ENCODE results near the gene LRRC27. TPM values are rescaled to one million over a fixed set of nuclear protein-coding genes. Genes with fewer than 3 reads are reported as not detected.

The LRRC27 gene
- total RNA-seq, 4 donors from 2014 or later: 0.59 to 32.6 (median 15.3) TPM

- no peaks in the 10 kb centered on the region for H3K36me3 ChIP-seq
- no peaks in the 10 kb centered on the region for H3K9me3 ChIP-seq
- no peak for TF ChIP-seq POLR2A (IDR thresholded peaks at IDR 0.05)
- TF ChIP-seq CTCF (IDR thresholded peaks at IDR 0.05): no peak
- intact Hi-C loops (cut with DNase I; ENCODE audit: low total_unique reads): loop anchor here (2.0 to 10.0 kb wide), 2 partner anchors 64 to 256 kb away; no protein-coding TSS in a partner anchor
- no peaks in the 10 kb centered on the region for H3K4me1 ChIP-seq
- DNase-seq: peak; percentile 56 to 62
- H3K27me3 ChIP-seq: no peaks in the 10 kb centered on the region
- peak overlapping the region; percentile 2 to 61 for H3K27ac ChIP-seq
- no peak overlapping the region for H3K4me3 ChIP-seq
Observed at GRCh38 chr10:132388891-132389432, 57.0 kb downstream of the LRRC27 start.

GRCh38 chr10:132389433-132390169 lies 57.6 kb downstream of the LRRC27 start:
- Histone ChIP-seq H3K9me3 (no peaks in the 10 kb centered on the region), H3K36me3 (no peaks in the 10 kb centered on the region), H3K27ac (peak overlapping the region; percentile 2 to 61), H3K27me3 (no peaks in the 10 kb centered on the region), H3K4me3 (no peak overlapping the region), H3K4me1 (no peaks in the 10 kb centered on the region)
- TF ChIP-seq CTCF (IDR thresholded peaks at IDR 0.05) (no peak), POLR2A (IDR thresholded peaks at IDR 0.05) (no peak)
- peak; percentile 27 to 28 for DNase-seq
- intact Hi-C loops (cut with DNase I; ENCODE audit: low total_unique reads): loop anchor here (2.0 to 10.0 kb wide), 2 partner anchors 63 to 255 kb away; no protein-coding TSS in a partner anchor

GRCh38 chr10:132390170-132390920 lies 58.4 kb downstream of the LRRC27 start:
- Histone ChIP-seq H3K9me3 (no peaks in the 10 kb centered on the region), H3K36me3 (no peaks in the 10 kb centered on the region), H3K27ac (no peak overlapping the region), H3K4me1 (no peaks in the 10 kb centered on the region), H3K4me3 (no peak overlapping the region), H3K27me3 (no peaks in the 10 kb centered on the region)
- peak; percentile 11 to 14 for DNase-seq
- intact Hi-C loops (cut with DNase I; ENCODE audit: low total_unique reads): no loop called here
- TF ChIP-seq CTCF (IDR thresholded peaks at IDR 0.05): no peak
- TF ChIP-seq POLR2A (IDR thresholded peaks at IDR 0.05): no peak

- intact Hi-C loops (cut with DNase I; ENCODE audit: low total_unique reads): no loop called here
- DNase-seq: peak; percentile 11 to 14
- TF ChIP-seq CTCF (IDR thresholded peaks at IDR 0.05) (no peak), POLR2A (IDR thresholded peaks at IDR 0.05) (no peak)
- no peak overlapping the region for H3K4me3 ChIP-seq
- H3K4me1 ChIP-seq: no peaks in the 10 kb centered on the region
- no peak overlapping the region for H3K27ac ChIP-seq
- H3K9me3 ChIP-seq: no peaks in the 10 kb centered on the region
- no peaks in the 10 kb centered on the region for H3K36me3 ChIP-seq
- H3K27me3 ChIP-seq: no peaks in the 10 kb centered on the region
Observed at GRCh38 chr10:132390921-132391675, 59.1 kb downstream of the LRRC27 start.
